ENCODE data around the gene SPN. TPM values are rescaled to one million over a fixed set of nuclear protein-coding genes. Genes with fewer than 3 reads are reported as not detected.
"Not testable (repeated sequence)": the region's sequence is repeated elsewhere in the genome, so short reads cannot be mapped to it uniquely, and the experiment has no call there.

SPN gene
- total RNA-seq, 2 donors from 2014 or later = 1.6 to 2.0 TPM

- H3K9me3 ChIP-seq = no peaks in the 10 kb centered on the region
- no peaks in the 10 kb centered on the region for H3K4me1 ChIP-seq (replicated peaks)
- TF ChIP-seq POLR2A (IDR thresholded peaks at IDR 0.05) = no peak
- no peak for TF ChIP-seq POLR2AphosphoS5 (IDR thresholded peaks at IDR 0.05)
- no peak for TF ChIP-seq CTCF (IDR thresholded peaks at IDR 0.05)
- H3K27ac ChIP-seq = no peak overlapping the region
- no peak for DNase-seq (ENCODE audit: low spot score)
- H3K27me3 ChIP-seq (replicated peaks; ENCODE audit: insufficient read depth) = no peaks in the 10 kb centered on the region
- no peaks in the 10 kb centered on the region for H3K36me3 ChIP-seq
- intact Hi-C loops (cut with DNase I) = no loop called here
- 53% methylated on average over 9 of the region's 9 CpGs for WGBS
- H3K4me3 ChIP-seq = no peak overlapping the region
Measured at GRCh38 chr16:29649588-29650494, 13.2 kb upstream of the SPN start.

GRCh38 chr16:29650771-29651170 is 12.3 kb upstream of the SPN start:
- no peak for DNase-seq (ENCODE audit: low spot score)
- Histone ChIP-seq H3K4me1 (replicated peaks) (no peaks in the 10 kb centered on the region), H3K36me3 (no peaks in the 10 kb centered on the region), H3K27me3 (replicated peaks; ENCODE audit: insufficient read depth) (no peaks in the 10 kb centered on the region), H3K27ac (no peak overlapping the region), H3K9me3 (no peaks in the 10 kb centered on the region), H3K4me3 (no peak overlapping the region)
- WGBS = 94% methylated on average over 2 of the region's 2 CpGs
- TF ChIP-seq POLR2AphosphoS5 (IDR thresholded peaks at IDR 0.05) = no peak
- TF ChIP-seq CTCF (IDR thresholded peaks at IDR 0.05) = no peak
- intact Hi-C loops (cut with DNase I) = no loop called here

- Histone ChIP-seq H3K9me3 (no peaks in the 10 kb centered on the region), H3K27me3 (replicated peaks; ENCODE audit: insufficient read depth) (no peaks in the 10 kb centered on the region), H3K4me3 (no peak overlapping the region), H3K36me3 (no peaks in the 10 kb centered on the region), H3K4me1 (replicated peaks) (no peaks in the 10 kb centered on the region), H3K27ac (no peak overlapping the region)
- TF ChIP-seq POLR2A (IDR thresholded peaks at IDR 0.05) = no peak
- no peak for TF ChIP-seq CTCF (IDR thresholded peaks at IDR 0.05)
- TF ChIP-seq POLR2AphosphoS5 (IDR thresholded peaks at IDR 0.05) = no peak
- 85% methylated on average over 2 of the region's 2 CpGs for WGBS
- intact Hi-C loops (cut with DNase I) = no loop called here
- no peak for DNase-seq (ENCODE audit: low spot score)
Measured at GRCh38 chr16:29651774-29652349, 11.2 kb upstream of the SPN start.

GRCh38 chr16:29653471-29653870 is 9.6 kb upstream of the SPN start:
- no peak for DNase-seq (ENCODE audit: low spot score)
- intact Hi-C loops (cut with DNase I) = no loop called here
- WGBS = 77% methylated on average over 12 of the region's 12 CpGs
- TF ChIP-seq CTCF (IDR thresholded peaks at IDR 0.05) = no peak
- TF ChIP-seq POLR2A (IDR thresholded peaks at IDR 0.05) = no peak
- TF ChIP-seq POLR2AphosphoS5 (IDR thresholded peaks at IDR 0.05) = no peak
- Histone ChIP-seq H3K4me3 (no peak overlapping the region), H3K27ac (no peak overlapping the region), H3K9me3 (no peaks in the 10 kb centered on the region), H3K27me3 (replicated peaks; ENCODE audit: insufficient read depth) (no peaks in the 10 kb centered on the region), H3K4me1 (replicated peaks) (no peaks in the 10 kb centered on the region), H3K36me3 (no peaks in the 10 kb centered on the region)

GRCh38 chr16:29653890-29654289 is 9.2 kb upstream of the SPN start:
- H3K9me3 ChIP-seq; DNase-seq (ENCODE audit: low spot score); H3K27ac ChIP-seq; H3K36me3 ChIP-seq; H3K27me3 ChIP-seq (replicated peaks; ENCODE audit: insufficient read depth); intact Hi-C loops (cut with DNase I); H3K4me1 ChIP-seq (replicated peaks); H3K4me3 ChIP-seq: not testable (repeated sequence)
- WGBS = 90% methylated on average over 7 of the region's 7 CpGs
